GM23338 (cell line): ENCODE measurements around the gene EFTUD2. TPM values are rescaled to one million over a fixed set of nuclear protein-coding genes. Genes with fewer than 3 reads are reported as not detected.
A peak's percentile ranks its signal among the peaks of the same experiment; 100 is the strongest.

ENCODE experiments used
- ATAC-seq: fragments of 200-7000 bp; cut with Tn5 transposase; 3 replicates; pipeline ENCODE4 v1.9.1; 2020
- DNase-seq: peaks from one replicate; pipeline ENCODE4 v3.0.0-alpha.2; 2015; ENCODE audit warnings: low spot score
- H2AFZ ChIP-seq: fragments of 200-600 bp; sonication (generic); 2 replicates; pipeline ENCODE4 v1.8.0; 2016; ENCODE audit warnings: antibody characterized with exemption, mild to moderate bottlenecking, moderate library complexity
- H3F3A ChIP-seq: fragments of 200-600 bp; sonication (generic); replicated peaks from 2 replicates; pipeline ENCODE4 v1.8.0; 2017; ENCODE audit warnings: antibody characterized with exemption, mixed run types, low read depth
- H3K27ac ChIP-seq: fragments of 200-600 bp; sonication (generic); 2 replicates; pipeline ENCODE4 v1.6.1; 2016; ENCODE audit warnings: low read depth
- H3K27me3 ChIP-seq: fragments of 200-600 bp; sonication (generic); 2 replicates; pipeline ENCODE4 v1.8.0; 2016; ENCODE audit warnings: mild to moderate bottlenecking, mixed run types, moderate library complexity; ENCODE audit not compliant: insufficient read depth
- H3K36me3 ChIP-seq: fragments of 200-600 bp; sonication (generic); 2 replicates; pipeline ENCODE4 v1.8.0; 2016; ENCODE audit warnings: mild to moderate bottlenecking; ENCODE audit not compliant: insufficient read depth
- H3K4me1 ChIP-seq: fragments of 200-600 bp; sonication (generic); 2 replicates; pipeline ENCODE4 v1.8.0; 2016; ENCODE audit warnings: mild to moderate bottlenecking, moderate library complexity; ENCODE audit not compliant: insufficient read depth
- H3K4me2 ChIP-seq: fragments of 200-600 bp; sonication (generic); 2 replicates; pipeline ENCODE4 v1.7.1; 2017; ENCODE audit warnings: mixed run types
- H3K4me3 ChIP-seq: fragments of 200-600 bp; sonication (generic); 2 replicates; pipeline ENCODE4 v1.6.1; 2016; ENCODE audit warnings: mixed run types
- H3K79me2 ChIP-seq: fragments of 200-600 bp; sonication (generic); replicated peaks from 2 replicates; pipeline ENCODE4 v1.8.0; 2017; ENCODE audit warnings: mild to moderate bottlenecking; ENCODE audit not compliant: insufficient read depth
- H3K9me2 ChIP-seq: fragments of 200-600 bp; sonication (generic); 2 replicates; pipeline ENCODE4 v1.8.0; 2017; ENCODE audit not compliant: insufficient read depth
- H4K20me1 ChIP-seq: fragments of 200-600 bp; sonication (generic); replicated peaks from 2 replicates; pipeline ENCODE4 v1.8.0; 2017; ENCODE audit warnings: mild to moderate bottlenecking; ENCODE audit not compliant: insufficient read depth
- H3K27ac Mint-ChIP-seq: 2 replicates; pipeline ENCODE4 v1.8.0; 2020; ENCODE audit warnings: inconsistent platforms, mild to moderate bottlenecking, moderate library complexity, mixed read lengths
- H3K27me3 Mint-ChIP-seq: 3 replicates; pipeline ENCODE4 v1.8.0; 2022; ENCODE audit warnings: low read depth, mild to moderate bottlenecking, moderate library complexity, mixed read lengths, inconsistent platforms; ENCODE audit not compliant: insufficient read depth, poor library complexity
- H3K36me3 Mint-ChIP-seq: 3 replicates; pipeline ENCODE4 v1.8.0; 2021; ENCODE audit warnings: low read depth, mild to moderate bottlenecking, inconsistent platforms, moderate library complexity, mixed read lengths
- H3K4me1 Mint-ChIP-seq: 3 replicates; pipeline ENCODE4 v1.8.0; 2020; ENCODE audit warnings: mild to moderate bottlenecking, inconsistent platforms, mixed read lengths
- H3K4me3 Mint-ChIP-seq: 3 replicates; pipeline ENCODE4 v1.8.0; 2021; ENCODE audit warnings: moderate library complexity, mild to moderate bottlenecking, inconsistent platforms, mixed read lengths
- H3K9me3 Mint-ChIP-seq: 3 replicates; pipeline ENCODE4 v1.8.0; 2020; ENCODE audit warnings: moderate library complexity, mild to moderate bottlenecking, inconsistent platforms, mixed read lengths
- EZH2 ChIP-seq: fragments of 200-600 bp; sonication (generic); IDR thresholded peaks from one replicate; pipeline ENCODE4 v1.8.0; 2017; ENCODE audit warnings: antibody characterized with exemption, mild to moderate bottlenecking, low read depth; ENCODE audit not compliant: unreplicated experiment
- JUNB ChIP-seq: IDR thresholded peaks from one replicate; pipeline ENCODE4 v1.6.1; 2016; ENCODE audit warnings: antibody characterized with exemption; ENCODE audit not compliant: unreplicated experiment
- POLR2AphosphoS5 ChIP-seq: IDR thresholded peaks from 2 replicates; pipeline ENCODE4 v1.6.1; 2016; ENCODE audit warnings: antibody characterized with exemption, low read depth
- ZNF114 ChIP-seq: fragments of 250-450 bp; sonication (Bioruptor Pico); IDR thresholded peaks from 2 replicates; pipeline ENCODE4 v1.5.0; 2020; ENCODE audit warnings: mild to moderate bottlenecking, moderate library complexity
- polyA plus RNA-seq: library from polyadenylated mRNA; unstranded; fragments of >200 nt; fragmentation: Nextera tagmentation; extraction: Ambion mirVana; gene quantifications from 2 replicates; pipeline ENCODE4 v1.2.1, GENCODE V29; 2016
- total RNA-seq: library from RNA; depleted of rRNA; stranded (reverse); fragments of >200 nt; shearing (Covaris generic); gene quantifications from 2 replicates; pipeline ENCODE4 v1.2.3, GENCODE V29; 2014
- TF ChIP-seq, protein P1 (sequence below): IDR thresholded peaks from one replicate; pipeline ENCODE4 v1.6.1; 2018; ENCODE audit warnings: antibody characterized with exemption; ENCODE audit not compliant: unreplicated experiment
- TF ChIP-seq, protein P2 (sequence below): IDR thresholded peaks from 2 replicates; pipeline ENCODE4 v1.6.1; 2016; ENCODE audit warnings: antibody characterized with exemption
- TF ChIP-seq, protein P3 (sequence below), 2 experiments: fragments of 200-600 bp in 1 of 2; sonication (generic) in 1 of 2; conservative IDR thresholded peaks; 2 replicates each; pipeline versions ENCODE4 v1.5.1 to v1.6.1; 2016 to 2017; ENCODE audit warnings: antibody characterized with exemption in 2 of 2, low read depth in 2 of 2, mild to moderate bottlenecking in 2 of 2, moderate library complexity in 1 of 2

EFTUD2 gene
- total and polyA plus RNA-seq, 2 experiments from 2014 or later: 61.6 to 196 TPM

DNA sequence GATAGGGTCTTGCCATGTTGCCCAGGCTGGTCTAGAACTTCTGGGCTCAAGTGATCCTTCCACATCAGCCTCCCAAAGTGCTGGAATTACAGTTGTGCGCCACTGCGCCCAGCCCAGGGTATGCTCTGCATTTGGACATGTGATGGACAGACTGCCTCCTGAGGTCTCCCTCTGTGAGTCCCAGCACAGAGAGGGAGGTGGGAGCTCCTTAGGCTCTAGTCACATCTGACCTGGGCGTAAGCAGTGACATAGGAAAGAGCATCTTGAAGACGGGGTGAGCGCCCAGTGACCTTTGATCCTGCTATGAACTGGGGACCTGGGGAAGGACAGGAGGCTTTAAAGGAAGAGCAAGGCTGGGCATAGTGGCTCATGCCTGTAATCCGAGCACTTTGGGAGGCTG, 18.2 kb upstream of the EFTUD2 start:
- Mint-ChIP-seq H3K27me3 (peaks cover 21% of the 10 kb centered on the region), H3K27ac (no peak overlapping the region; the same call in 1 of the 2 replicates), H3K4me3 (no peak overlapping the region), H3K4me1 (peaks cover 24% of the 10 kb centered on the region), H3K36me3 (no peaks in the 10 kb centered on the region; the same call in 2 of the 3 replicates), H3K9me3 (no peaks in the 10 kb centered on the region)
- H3K27me3 ChIP-seq: peaks cover 6% of the 10 kb centered on the region
- no peak overlapping the region for H3K4me2 ChIP-seq
- no peak overlapping the region for H3K27ac ChIP-seq
- H3K9me2 ChIP-seq: no peaks in the 10 kb centered on the region
- peaks cover 12% of the 10 kb centered on the region; the same call in 1 of the 2 replicates for H3K4me1 ChIP-seq
- DNase-seq (no peak), ATAC-seq (no peak)
- no peak overlapping the region for H2AFZ ChIP-seq
- H4K20me1 ChIP-seq: no peaks in the 10 kb centered on the region
- H3K36me3 ChIP-seq: no peaks in the 10 kb centered on the region
- H3F3A ChIP-seq: 0 out of 2 replicates have a peak, but pooled peaks cover 7% of the 10 kb centered on the region
- no peak for TF ChIP-seq JUNB
- no peak for TF ChIP-seq ZNF114 (CRISPR knock-in tag)
- TF ChIP-seq, protein P1, sequence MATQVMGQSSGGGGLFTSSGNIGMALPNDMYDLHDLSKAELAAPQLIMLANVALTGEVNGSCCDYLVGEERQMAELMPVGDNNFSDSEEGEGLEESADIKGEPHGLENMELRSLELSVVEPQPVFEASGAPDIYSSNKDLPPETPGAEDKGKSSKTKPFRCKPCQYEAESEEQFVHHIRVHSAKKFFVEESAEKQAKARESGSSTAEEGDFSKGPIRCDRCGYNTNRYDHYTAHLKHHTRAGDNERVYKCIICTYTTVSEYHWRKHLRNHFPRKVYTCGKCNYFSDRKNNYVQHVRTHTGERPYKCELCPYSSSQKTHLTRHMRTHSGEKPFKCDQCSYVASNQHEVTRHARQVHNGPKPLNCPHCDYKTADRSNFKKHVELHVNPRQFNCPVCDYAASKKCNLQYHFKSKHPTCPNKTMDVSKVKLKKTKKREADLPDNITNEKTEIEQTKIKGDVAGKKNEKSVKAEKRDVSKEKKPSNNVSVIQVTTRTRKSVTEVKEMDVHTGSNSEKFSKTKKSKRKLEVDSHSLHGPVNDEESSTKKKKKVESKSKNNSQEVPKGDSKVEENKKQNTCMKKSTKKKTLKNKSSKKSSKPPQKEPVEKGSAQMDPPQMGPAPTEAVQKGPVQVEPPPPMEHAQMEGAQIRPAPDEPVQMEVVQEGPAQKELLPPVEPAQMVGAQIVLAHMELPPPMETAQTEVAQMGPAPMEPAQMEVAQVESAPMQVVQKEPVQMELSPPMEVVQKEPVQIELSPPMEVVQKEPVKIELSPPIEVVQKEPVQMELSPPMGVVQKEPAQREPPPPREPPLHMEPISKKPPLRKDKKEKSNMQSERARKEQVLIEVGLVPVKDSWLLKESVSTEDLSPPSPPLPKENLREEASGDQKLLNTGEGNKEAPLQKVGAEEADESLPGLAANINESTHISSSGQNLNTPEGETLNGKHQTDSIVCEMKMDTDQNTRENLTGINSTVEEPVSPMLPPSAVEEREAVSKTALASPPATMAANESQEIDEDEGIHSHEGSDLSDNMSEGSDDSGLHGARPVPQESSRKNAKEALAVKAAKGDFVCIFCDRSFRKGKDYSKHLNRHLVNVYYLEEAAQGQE: no peak
- TF ChIP-seq, protein P2, sequence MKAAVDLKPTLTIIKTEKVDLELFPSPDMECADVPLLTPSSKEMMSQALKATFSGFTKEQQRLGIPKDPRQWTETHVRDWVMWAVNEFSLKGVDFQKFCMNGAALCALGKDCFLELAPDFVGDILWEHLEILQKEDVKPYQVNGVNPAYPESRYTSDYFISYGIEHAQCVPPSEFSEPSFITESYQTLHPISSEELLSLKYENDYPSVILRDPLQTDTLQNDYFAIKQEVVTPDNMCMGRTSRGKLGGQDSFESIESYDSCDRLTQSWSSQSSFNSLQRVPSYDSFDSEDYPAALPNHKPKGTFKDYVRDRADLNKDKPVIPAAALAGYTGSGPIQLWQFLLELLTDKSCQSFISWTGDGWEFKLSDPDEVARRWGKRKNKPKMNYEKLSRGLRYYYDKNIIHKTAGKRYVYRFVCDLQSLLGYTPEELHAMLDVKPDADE: no peak
- no peak for TF ChIP-seq POLR2AphosphoS5
- H3K79me2 ChIP-seq: no peaks in the 10 kb centered on the region
- H3K4me3 ChIP-seq: no peak overlapping the region

GRCh38 chr17:44916781-44917241, 17.6 kb upstream of the EFTUD2 start:
- H3K4me3 Mint-ChIP-seq: no peak overlapping the region
- H2AFZ ChIP-seq: no peak overlapping the region
- H4K20me1 ChIP-seq: no peaks in the 10 kb centered on the region

More at GRCh38 chr17:44916781-44917241, 17.6 kb upstream of the EFTUD2 start:
- Mint-ChIP-seq H3K9me3 (no peaks in the 10 kb centered on the region), H3K27ac (no peak overlapping the region), H3K4me1 (peaks cover 23% of the 10 kb centered on the region), H3K27me3 (peaks cover 23% of the 10 kb centered on the region), H3K36me3 (no peaks in the 10 kb centered on the region; the same call in 2 of the 3 replicates)
- H3K79me2 ChIP-seq: no peaks in the 10 kb centered on the region
- no peak for ATAC-seq
- peaks cover 12% of the 10 kb centered on the region; the same call in 1 of the 2 replicates for H3K4me1 ChIP-seq
- H3K27ac ChIP-seq: no peak overlapping the region
- 0 out of 2 replicates have a peak, but pooled peaks cover 7% of the 10 kb centered on the region for H3F3A ChIP-seq
- no peaks in the 10 kb centered on the region for H3K9me2 ChIP-seq
- H3K4me3 ChIP-seq: no peak overlapping the region
- no peaks in the 10 kb centered on the region for H3K36me3 ChIP-seq
- no peak for DNase-seq
- H3K27me3 ChIP-seq: peaks cover 12% of the 10 kb centered on the region
- no peak for TF ChIP-seq EZH2
- TF ChIP-seq, protein P3, sequence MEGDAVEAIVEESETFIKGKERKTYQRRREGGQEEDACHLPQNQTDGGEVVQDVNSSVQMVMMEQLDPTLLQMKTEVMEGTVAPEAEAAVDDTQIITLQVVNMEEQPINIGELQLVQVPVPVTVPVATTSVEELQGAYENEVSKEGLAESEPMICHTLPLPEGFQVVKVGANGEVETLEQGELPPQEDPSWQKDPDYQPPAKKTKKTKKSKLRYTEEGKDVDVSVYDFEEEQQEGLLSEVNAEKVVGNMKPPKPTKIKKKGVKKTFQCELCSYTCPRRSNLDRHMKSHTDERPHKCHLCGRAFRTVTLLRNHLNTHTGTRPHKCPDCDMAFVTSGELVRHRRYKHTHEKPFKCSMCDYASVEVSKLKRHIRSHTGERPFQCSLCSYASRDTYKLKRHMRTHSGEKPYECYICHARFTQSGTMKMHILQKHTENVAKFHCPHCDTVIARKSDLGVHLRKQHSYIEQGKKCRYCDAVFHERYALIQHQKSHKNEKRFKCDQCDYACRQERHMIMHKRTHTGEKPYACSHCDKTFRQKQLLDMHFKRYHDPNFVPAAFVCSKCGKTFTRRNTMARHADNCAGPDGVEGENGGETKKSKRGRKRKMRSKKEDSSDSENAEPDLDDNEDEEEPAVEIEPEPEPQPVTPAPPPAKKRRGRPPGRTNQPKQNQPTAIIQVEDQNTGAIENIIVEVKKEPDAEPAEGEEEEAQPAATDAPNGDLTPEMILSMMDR (conservative IDR thresholded peaks at IDR 0.05; ENCODE audit: low read depth in 2 of 2): peak in 1 of 2 experiments; percentile 28; a peak in 2 of 4 replicates
- H3K4me2 ChIP-seq: no peak overlapping the region
